Upper lobe of left lung (tissue), 6 donors: ENCODE results near the gene ZDHHC11B. TPM values are rescaled to one million over a fixed set of nuclear protein-coding genes. Genes with fewer than 3 reads are reported as not detected.

ENCODE experiments used
- ATAC-seq, 2 donors: fragments of 200-7000 bp; cut with Tn5 transposase; one replicate each; pipeline ENCODE4 v1.9.1; 2022; ENCODE audit warnings: mild to moderate bottlenecking in 2 of 2, moderate library complexity in 2 of 2; ENCODE audit not compliant: low FRiP score in 2 of 2
- DNase-seq, 2 donors: peaks; one replicate each; pipeline ENCODE4 v3.0.0-alpha.2; 2019 to 2020
- H3K27ac ChIP-seq, 4 donors: fragments of 200-600 bp; sonication (generic); one replicate each; pipeline ENCODE4 v1.5.1; 2016 to 2019
- H3K27me3 ChIP-seq, 4 donors: fragments of 200-600 bp; sonication (generic); one replicate each; pipeline ENCODE4 v1.5.1; 2017 to 2019
- H3K36me3 ChIP-seq, 4 donors: fragments of 200-600 bp; sonication (generic); one replicate each; pipeline ENCODE4 v1.5.1; 2016 to 2019
- H3K4me1 ChIP-seq, 4 donors: fragments of 200-600 bp; sonication (generic); one replicate each; pipeline ENCODE4 v1.5.1; 2018 to 2019
- H3K4me3 ChIP-seq, 4 donors: fragments of 200-600 bp; sonication (generic); one replicate each; pipeline ENCODE4 v1.5.1; 2017 to 2019; ENCODE audit warnings: mild to moderate bottlenecking in 2 of 4, moderate library complexity in 1 of 4
- H3K9me3 ChIP-seq, 4 donors: fragments of 200-600 bp; sonication (generic); one replicate each; pipeline ENCODE4 v1.5.1; 2018 to 2019
- CTCF ChIP-seq, 6 experiments: fragments of 450-650 bp in 4 of 6; fragments of 200-600 bp in 2 of 6; sonication (generic) in 2 of 6; IDR thresholded peaks; one replicate each; pipeline ENCODE4 v1.5.1; 2016 to 2019; ENCODE audit warnings: antibody characterized with exemption in 6 of 6
- EP300 ChIP-seq, 4 donors: sonication (generic); formaldehyde crosslinking; IDR thresholded peaks; one replicate each; pipeline ENCODE4 v1.5.1; 2017; ENCODE audit warnings: antibody characterized with exemption in 4 of 4, control low read depth in 2 of 4
- POLR2A ChIP-seq, 4 donors: fragments of 450-650 bp; IDR thresholded peaks; one replicate each; pipeline ENCODE4 v1.5.1; 2016 to 2017; ENCODE audit warnings: antibody characterized with exemption in 4 of 4, mild to moderate bottlenecking in 2 of 4
- POLR2AphosphoS5 ChIP-seq, 2 donors: sonication (generic); formaldehyde crosslinking; IDR thresholded peaks; one replicate each; pipeline ENCODE4 v1.5.1; 2017; ENCODE audit warnings: antibody characterized with exemption in 2 of 2
- WGBS, 2 donors: methylation state at CpG; one replicate each; pipeline ENCODE4 v1.1.5; 2017 to 2018; 5-methylcytosine and 5-hydroxymethylcytosine counted together
- total RNA-seq, 6 donors: library from RNA; depleted of rRNA in 4 of 6; stranded (reverse); fragments of >200 nt in 4 of 6; gene quantifications; one replicate each; pipeline versions ENCODE4 v1.1.0 to v1.2.1, GENCODE V29; 2016 to 2021
- donor health status: DM: no; HTN: no; CAD: no; lungs with moderate emphysema.
- donor health status: DM: no; HTN: yes; CAD: no; lungs with severe emphysema.

ZDHHC11B gene
- total RNA-seq, 6 donors from 2014 or later = 7.4 to 40.8 (median 13.1) TPM

GRCh38 chr5:666816-667498, 117.6 kb downstream of the ZDHHC11B start:
- no peak for DNase-seq
- no peaks in the 10 kb centered on the region for H3K9me3 ChIP-seq
- no peak for TF ChIP-seq POLR2AphosphoS5 (IDR thresholded peaks at IDR 0.05)
- TF ChIP-seq CTCF (IDR thresholded peaks at IDR 0.05) = no peak
- TF ChIP-seq POLR2A (IDR thresholded peaks at IDR 0.05) = no peak
- no peak for TF ChIP-seq EP300 (IDR thresholded peaks at IDR 0.05)
- 92 to 94% methylated on average over 10 to 13 of the region's 13 CpGs for WGBS, 2 donors
- no peak for ATAC-seq
- H3K27me3 ChIP-seq = no peaks in the 10 kb centered on the region
- peaks cover 0 to 46% (median 32%) of the 10 kb centered on the region in 4 donors for H3K36me3 ChIP-seq
- no peak overlapping the region for H3K27ac ChIP-seq
- H3K4me3 ChIP-seq = no peak overlapping the region
- peaks cover 2 to 10% (median 8%) of the 10 kb centered on the region in 4 donors for H3K4me1 ChIP-seq

- Histone ChIP-seq H3K36me3 (peaks cover 0 to 54% (median 33%) of the 10 kb centered on the region in 4 donors), H3K27me3 (no peaks in the 10 kb centered on the region), H3K27ac (no peak overlapping the region), H3K4me1 (peaks cover 0 to 2% (median under 1%) of the 10 kb centered on the region in 4 donors), H3K9me3 (no peaks in the 10 kb centered on the region), H3K4me3 (no peak overlapping the region)
- no peak for ATAC-seq
- TF ChIP-seq CTCF (IDR thresholded peaks at IDR 0.05) (no peak), POLR2AphosphoS5 (IDR thresholded peaks at IDR 0.05) (no peak), EP300 (IDR thresholded peaks at IDR 0.05) (no peak), POLR2A (IDR thresholded peaks at IDR 0.05) (no peak)
- 94 to 100% methylated on average over 4 to 38 of the region's 40 CpGs for WGBS, 2 donors
- DNase-seq = peak in 1 of 2 donors; percentile 78
Observed at GRCh38 chr5:665956-666711, 118.4 kb downstream of the ZDHHC11B start.

GRCh38 chr5:665541-665955, 119.0 kb downstream of the ZDHHC11B start:
- ATAC-seq (no peak), DNase-seq (no peak)
- Histone ChIP-seq H3K27ac (no peak overlapping the region), H3K9me3 (no peaks in the 10 kb centered on the region), H3K36me3 (peaks cover 0 to 60% (median 33%) of the 10 kb centered on the region in 4 donors), H3K4me3 (no peak overlapping the region), H3K27me3 (no peaks in the 10 kb centered on the region), H3K4me1 (no peaks in the 10 kb centered on the region)
- WGBS, 2 donors = 95 to 97% methylated on average over 4 to 5 of the region's 8 CpGs
- TF ChIP-seq CTCF (IDR thresholded peaks at IDR 0.05) = no peak
- TF ChIP-seq EP300 (IDR thresholded peaks at IDR 0.05) = no peak
- TF ChIP-seq POLR2AphosphoS5 (IDR thresholded peaks at IDR 0.05) = no peak
- no peak for TF ChIP-seq POLR2A (IDR thresholded peaks at IDR 0.05)

- Histone ChIP-seq H3K4me3 (no peak overlapping the region), H3K4me1 (no peaks in the 10 kb centered on the region), H3K9me3 (no peaks in the 10 kb centered on the region), H3K27me3 (no peaks in the 10 kb centered on the region), H3K27ac (no peak overlapping the region), H3K36me3 (peaks cover 0 to 66% (median 35%) of the 10 kb centered on the region in 4 donors)
- ATAC-seq (no peak), DNase-seq (peak; percentile 18 to 72)
- TF ChIP-seq EP300 (IDR thresholded peaks at IDR 0.05) (no peak), POLR2A (IDR thresholded peaks at IDR 0.05) (no peak), CTCF (IDR thresholded peaks at IDR 0.05) (no peak), POLR2AphosphoS5 (IDR thresholded peaks at IDR 0.05) (no peak)
- 88 to 96% methylated on average over 15 to 19 of the region's 20 CpGs for WGBS, 2 donors
Observed at GRCh38 chr5:664994-665360, 119.6 kb downstream of the ZDHHC11B start.
